GM08714 (cell line): ENCODE measurements around the gene ASB8.
A peak's percentile ranks its signal among the peaks of the same experiment; 100 is the strongest.

ENCODE experiments used
- H3K4me3 ChIP-seq: fragments of 200-500 bp; sonication (Bioruptor generic); 2 replicates; pipeline ENCODE4 v1.5.1; 2014; ENCODE audit warnings: mild to moderate bottlenecking, low read length, inconsistent platforms
- ZNF274 ChIP-seq: IDR thresholded peaks from 2 replicates; pipeline ENCODE4 v1.6.1; 2012; ENCODE audit warnings: mild to moderate bottlenecking, low read depth, low read length

The ASB8 gene

GRCh38 chr12:48187916-48188695, 30.8 kb upstream of the ASB8 start:
- no peak overlapping the region for H3K4me3 ChIP-seq
- TF ChIP-seq ZNF274 = no peak

- H3K4me3 ChIP-seq = no peak overlapping the region
Measured at GRCh38 chr12:48185181-48185919, 28.0 kb upstream of the ASB8 start.

GRCh38 chr12:48184549-48184922, 27.2 kb upstream of the ASB8 start:
- no peak for TF ChIP-seq ZNF274
- no peak overlapping the region for H3K4me3 ChIP-seq

More at GRCh38 chr12:48185181-48185919, 28.0 kb upstream of the ASB8 start:
- TF ChIP-seq ZNF274 = no peak

GRCh38 chr12:48183876-48184548, 26.7 kb upstream of the ASB8 start:
- peak overlapping the region; percentile 74; the same call in 1 of the 2 replicates for H3K4me3 ChIP-seq
- TF ChIP-seq ZNF274 = no peak

- H3K4me3 ChIP-seq = peak within 1 kb of the TSS; percentile 74
- no peak for TF ChIP-seq ZNF274
Measured at GRCh38 chr12:48183091-48183875, 26.0 kb upstream of the ASB8 start, which contains the start of gene CCDC184. Gene CCDC184 (plus strand): TSS chr12:48183644. CDS start chr12:48184123, 479 bp downstream.

- H3K4me3 ChIP-seq = peak overlapping the region; percentile 74; the same call in 1 of the 2 replicates
Measured at GRCh38 chr12:48182631-48183030, 25.3 kb upstream of the ASB8 start.

GRCh38 chr12:48180857-48181495, 23.7 kb upstream of the ASB8 start:
- no peak overlapping the region for H3K4me3 ChIP-seq
- TF ChIP-seq ZNF274 = no peak

More at GRCh38 chr12:48182631-48183030, 25.3 kb upstream of the ASB8 start:
- no peak for TF ChIP-seq ZNF274

- no peak for TF ChIP-seq ZNF274
Measured at GRCh38 chr12:48180424-48180823, 23.1 kb upstream of the ASB8 start.

GRCh38 chr12:48179466-48179865, 22.2 kb upstream of the ASB8 start:
- TF ChIP-seq ZNF274 = no peak
- H3K4me3 ChIP-seq = no peak overlapping the region

More at GRCh38 chr12:48180424-48180823, 23.1 kb upstream of the ASB8 start:
- no peak overlapping the region for H3K4me3 ChIP-seq

GRCh38 chr12:48177982-48178381, 20.7 kb upstream of the ASB8 start:
- H3K4me3 ChIP-seq = no peak overlapping the region
- no peak for TF ChIP-seq ZNF274

- H3K4me3 ChIP-seq = no peak overlapping the region
Measured at GRCh38 chr12:48176417-48176751, 19.1 kb upstream of the ASB8 start.

GRCh38 chr12:48175613-48176416, 18.5 kb upstream of the ASB8 start:
- H3K4me3 ChIP-seq = no peak overlapping the region
- no peak for TF ChIP-seq ZNF274

More at GRCh38 chr12:48176417-48176751, 19.1 kb upstream of the ASB8 start:
- no peak for TF ChIP-seq ZNF274
